NCI-H187 treated with DMSO at 0.1 percent for 48 hours (cell line): ENCODE results near the gene BROX.
"Not testable (repeated sequence)": the region's sequence is repeated elsewhere in the genome, so short reads cannot be mapped to it uniquely, and the experiment has no call there.

ENCODE experiments used
- DNase-seq: peaks from one replicate; lab custom pipeline; 2025; lab: John Stamatoyannopoulos, UW

BROX gene

GRCh38 chr1:222712253-222713090 lies at the start of gene BROX, which contains the start of gene AIDA:
BROX (plus strand) TSS chr1:222712564; CDS start chr1:222715700, 3,136 bp downstream.
AIDA (minus strand) TSS chr1:222712491; CDS start chr1:222712317, 174 bp downstream.
- peak; percentile 17 for DNase-seq

- DNase-seq = no peak
These were observed 48.9 kb upstream of the BROX start for GRCh38 chr1:222663431-222663934.

- no peak for DNase-seq
These were observed 46.4 kb upstream of the BROX start for GRCh38 chr1:222665964-222666363.

- not testable (repeated sequence) for DNase-seq
These were observed 44.2 kb upstream of the BROX start for GRCh38 chr1:222668184-222668583.

- not testable (repeated sequence) for DNase-seq
These were observed 43.3 kb upstream of the BROX start for GRCh38 chr1:222669107-222669506.

GRCh38 chr1:222670110-222670509 lies 42.3 kb upstream of the BROX start:
- DNase-seq = no peak

GRCh38 chr1:222680080-222680479 lies 32.3 kb upstream of the BROX start:
- DNase-seq = no peak

GRCh38 chr1:222691016-222691415 lies 21.3 kb upstream of the BROX start:
- DNase-seq = no peak

GRCh38 chr1:222694927-222695326 lies 17.4 kb upstream of the BROX start:
- DNase-seq = no peak

GRCh38 chr1:222696741-222697140 lies 15.6 kb upstream of the BROX start:
- no peak for DNase-seq

- DNase-seq = no peak
These were observed 15.2 kb upstream of the BROX start for GRCh38 chr1:222697203-222697602.

- no peak for DNase-seq
These were observed 14.5 kb upstream of the BROX start for GRCh38 chr1:222697826-222698225.

- no peak for DNase-seq
These were observed 10.2 kb upstream of the BROX start for GRCh38 chr1:222702210-222702609.

GRCh38 chr1:222704260-222704659 lies 8.1 kb upstream of the BROX start:
- DNase-seq = no peak

- no peak for DNase-seq
These were observed 5.5 kb upstream of the BROX start for GRCh38 chr1:222706815-222707214.

GRCh38 chr1:222709700-222710153 lies 2.6 kb upstream of the BROX start:
- DNase-seq = no peak

- no peak for DNase-seq
These were observed 778 bp upstream of the BROX start for GRCh38 chr1:222711319-222712252.

GRCh38 chr1:222713091-222713961 lies 962 bp downstream of the BROX start:
- peak; percentile 39 for DNase-seq

- no peak for DNase-seq
These were observed 4.0 kb downstream of the BROX start for GRCh38 chr1:222716393-222716792.

GRCh38 chr1:222728746-222729145 lies 16.4 kb downstream of the BROX start:
- DNase-seq = no peak

- DNase-seq = no peak
These were observed 18.5 kb downstream of the BROX start for GRCh38 chr1:222730866-222731265.
